ENCODE data around the gene HSPE1. TPM values are rescaled to one million over a fixed set of nuclear protein-coding genes. Genes with fewer than 3 reads are reported as not detected.
A peak's percentile ranks its signal among the peaks of the same experiment; 100 is the strongest.
"Not testable (repeated sequence)": the region's sequence is repeated elsewhere in the genome, so short reads cannot be mapped to it uniquely, and the experiment has no call there.

The HSPE1 gene
- total RNA-seq, result 100 to 1,000 TPM in 2 of 5 donors, 10 to 100 TPM in 3; 27.4 to 122 (median 74.0) TPM
- 100 to 1,000 TPM; 171 to 218 (median 214) TPM for polyA plus RNA-seq
- long read RNA-seq, donor 1, transcript HSPE1-201 (4 exons, 950 nt), result major isoform, 51 of 62 reads
- long read RNA-seq, donor 1, partial matches to known transcripts, result 9 of 62 reads
- long read RNA-seq, donor 1, other reads (novel, unspliced or antisense), result 0 of 62 reads
- long read RNA-seq, donor 2, transcript HSPE1-201 (4 exons, 950 nt), result major isoform, 56 of 69 reads
- long read RNA-seq, donor 2, partial matches to known transcripts, result 8 of 69 reads
- long read RNA-seq, donor 2, other reads (novel, unspliced or antisense), result 0 of 69 reads
- long read RNA-seq, donor 3, transcript HSPE1-201 (4 exons, 950 nt), result major isoform, 68 of 96 reads
- long read RNA-seq, donor 3, partial matches to known transcripts, result 24 of 96 reads
- long read RNA-seq, donor 3, other reads (novel, unspliced or antisense), result 0 of 96 reads
- long read RNA-seq, donor 4, transcript HSPE1-201 (4 exons, 950 nt), result major isoform, 9 of 10 reads
- long read RNA-seq, donor 4, partial matches to known transcripts, result 0 of 10 reads
- long read RNA-seq, donor 4, other reads (novel, unspliced or antisense), result 0 of 10 reads
- long read RNA-seq, donor 5, transcript HSPE1-201 (4 exons, 950 nt), result major isoform, 155 of 197 reads
- long read RNA-seq, donor 5, partial matches to known transcripts, result 36 of 197 reads
- long read RNA-seq, donor 5, other reads (novel, unspliced or antisense), result 0 of 197 reads
- long read RNA-seq, donor 6, result 0 reads
- long read RNA-seq, donor 7, transcript HSPE1-201 (4 exons, 950 nt), result major isoform, 159 of 208 reads
- long read RNA-seq, donor 7, partial matches to known transcripts, result 42 of 208 reads
- long read RNA-seq, donor 7, other reads (novel, unspliced or antisense), result 0 of 208 reads
- long read RNA-seq, donor 8, transcript HSPE1-201 (4 exons, 950 nt), result major isoform, 162 of 204 reads
- long read RNA-seq, donor 8, transcript HSPE1-202 (3 exons, 570 nt), result minor isoform, 5 of 204 reads
- long read RNA-seq, donor 8, partial matches to known transcripts, result 28 of 204 reads
- long read RNA-seq, donor 8, other reads (novel, unspliced or antisense), result 5 of 204 reads
- long read RNA-seq, donor 9, transcript HSPE1-201 (4 exons, 950 nt), result major isoform, 187 of 305 reads
- long read RNA-seq, donor 9, transcript HSPE1-204 (2 exons, 700 nt), result minor isoform, 5 of 305 reads
- long read RNA-seq, donor 9, transcript HSPE1-202 (3 exons, 570 nt), result minor isoform, 7 of 305 reads
- long read RNA-seq, donor 9, partial matches to known transcripts, result 102 of 305 reads
- long read RNA-seq, donor 9, other reads (novel, unspliced or antisense), result 0 of 305 reads
- long read RNA-seq, donor 10, transcript HSPE1-201 (4 exons, 950 nt), result major isoform, 44 of 51 reads
- long read RNA-seq, donor 10, partial matches to known transcripts, result 5 of 51 reads
- long read RNA-seq, donor 10, other reads (novel, unspliced or antisense), result 0 of 51 reads

GRCh38 chr2:197499594-197500502 lies at the start of gene HSPE1, which contains the start of gene HSPD1:
TSS of gene HSPE1 (plus strand) at chr2:197500379. CDS start at chr2:197500437, 58 bp downstream.
TSS of gene HSPD1 (minus strand) at chr2:197499840. CDS start at chr2:197498848, 992 bp downstream.
- Histone ChIP-seq H3K9me3 (no peaks in the 10 kb centered on the region), H3K4me1 (peaks cover 39 to 64% (median 50%) of the 10 kb centered on the region in 4 donors), H3K27ac (peak within 1 kb of the TSS; percentile 94 to 100 (median 98)), H3K27me3 (no peaks in the 10 kb centered on the region), H3K36me3 (peaks cover 23 to 55% (median 45%) of the 10 kb centered on the region in 4 donors), H3K4me3 (peak within 1 kb of the TSS; percentile 66 to 90 (median 81))
- TF ChIP-seq POLR2A (IDR thresholded peaks at IDR 0.05), result peak in 2 of 4 donors; percentile 70 to 93
- TF ChIP-seq POLR2AphosphoS5 (IDR thresholded peaks at IDR 0.05), result peak; percentile 84 to 98 (median 96)
- TF ChIP-seq EP300 (IDR thresholded peaks at IDR 0.05), result peak; percentile 85
- peak in 2 of 7 experiments; percentile 11 to 33 for TF ChIP-seq CTCF (IDR thresholded peaks at IDR 0.05)
- peak; percentile 98 to 100 for DNase-seq
- intact Hi-C loops (cut with DNase I; ENCODE audit: low total_unique reads), result no loop called here
- WGBS, 5 donors, result 0% methylated on average over 11 to 104 of the region's 104 CpGs

GRCh38 chr2:197450465-197450864 lies 49.7 kb upstream of the HSPE1 start:
- intact Hi-C loops (cut with DNase I; ENCODE audit: low total_unique reads), result no loop called here
- Histone ChIP-seq H3K36me3 (no peaks in the 10 kb centered on the region), H3K9me3 (no peaks in the 10 kb centered on the region), H3K27ac (no peak overlapping the region), H3K4me1 (peaks cover 10 to 18% (median 15%) of the 10 kb centered on the region in 4 donors), H3K4me3 (no peak overlapping the region), H3K27me3 (no peaks in the 10 kb centered on the region)
- TF ChIP-seq POLR2AphosphoS5 (IDR thresholded peaks at IDR 0.05) (no peak), CTCF (IDR thresholded peaks at IDR 0.05) (no peak), EP300 (IDR thresholded peaks at IDR 0.05) (no peak), POLR2A (IDR thresholded peaks at IDR 0.05) (no peak)
- 86 to 97% (median 89%) methylated on average over 19 to 25 of the region's 25 CpGs for WGBS, 5 donors
- DNase-seq, result no peak

GRCh38 chr2:197450935-197451358 lies 49.2 kb upstream of the HSPE1 start:
- H3K36me3 ChIP-seq; DNase-seq; intact Hi-C loops (cut with DNase I; ENCODE audit: low total_unique reads); H3K4me3 ChIP-seq; H3K27ac ChIP-seq; H3K27me3 ChIP-seq; H3K9me3 ChIP-seq: not testable (repeated sequence)
- H3K4me1 ChIP-seq, result peaks cover 12 to 22% (median 18%) of the 10 kb centered on the region in 4 donors
- 82 to 90% (median 87%) methylated on average over 6 of the region's 6 CpGs for WGBS, 5 donors

All from stomach (tissue), 19 donors.